WTC11 (cell line): ENCODE data around the gene TAS2R41. TPM values are rescaled to one million over a fixed set of nuclear protein-coding genes. Genes with fewer than 3 reads are reported as not detected.

Experiments
- ATAC-seq: fragments of 200-7000 bp; cut with Tn5 transposase; 2 replicates; pipeline ENCODE4 v1.10.0; 2021; ENCODE audit warnings: mild to moderate bottlenecking, moderate library complexity
- CTCF ChIA-PET: fragments of 300-600 bp; sonication (Branson Sonifier 250); formaldehyde crosslinking; loops from one replicate; lab custom pipeline; 2021; ENCODE audit warnings: antibody characterized with exemption; lab: Charles Lee
- POLR2A ChIA-PET: fragments of 350-600 bp; sonication (Branson Sonifier 250); formaldehyde crosslinking; loops from one replicate; lab custom pipeline; 2021; ENCODE audit warnings: antibody characterized with exemption; lab: Charles Lee
- DNase-seq: peaks from one replicate; pipeline ENCODE4 v3.0.0; 2021; ENCODE audit warnings: low spot score
- H3K27ac Mint-ChIP-seq: 2 replicates; pipeline ENCODE4 v1.8.0; 2021; ENCODE audit warnings: mixed read lengths
- H3K27me3 Mint-ChIP-seq: 2 replicates; pipeline ENCODE4 v1.8.0; 2021; ENCODE audit warnings: low read depth, mild to moderate bottlenecking, moderate library complexity, mixed read lengths
- H3K36me3 Mint-ChIP-seq: 2 replicates; pipeline ENCODE4 v1.8.0; 2021; ENCODE audit warnings: mixed read lengths
- H3K4me1 Mint-ChIP-seq: 2 replicates; pipeline ENCODE4 v1.8.0; 2022; ENCODE audit warnings: mixed read lengths
- H3K4me3 Mint-ChIP-seq: 2 replicates; pipeline ENCODE4 v1.8.0; 2021; ENCODE audit warnings: mild to moderate bottlenecking, moderate library complexity, mixed read lengths
- H3K9me3 Mint-ChIP-seq: 2 replicates; pipeline ENCODE4 v1.8.0; 2021; ENCODE audit warnings: mixed read lengths
- ARID4B ChIP-seq: sonication (generic); formaldehyde crosslinking; IDR thresholded peaks from 2 replicates; pipeline ENCODE4 v1.8.0; 2023; ENCODE audit warnings: missing genetic modification reagents, mild to moderate bottlenecking, borderline replicate concordance
- ATF2 ChIP-seq: sonication (generic); formaldehyde crosslinking; IDR thresholded peaks from 2 replicates; pipeline ENCODE4 v1.8.1; 2022; ENCODE audit warnings: low read depth, missing genetic modification reagents, borderline replicate concordance
- ATF3 ChIP-seq: sonication (generic); formaldehyde crosslinking; conservative IDR thresholded peaks from 2 replicates; pipeline ENCODE4 v1.8.1; 2022; ENCODE audit warnings: mild to moderate bottlenecking, missing genetic modification reagents
- CBFB ChIP-seq: sonication (generic); formaldehyde crosslinking; IDR thresholded peaks from 2 replicates; pipeline ENCODE4 v1.8.1; 2022; ENCODE audit warnings: mild to moderate bottlenecking, low read depth, missing genetic modification reagents
- ELF4 ChIP-seq: sonication (generic); formaldehyde crosslinking; IDR thresholded peaks from 2 replicates; pipeline ENCODE4 v1.8.1; 2022; ENCODE audit warnings: low read depth, mild to moderate bottlenecking, moderate library complexity, missing genetic modification reagents
- FOXP1 ChIP-seq: sonication (generic); formaldehyde crosslinking; IDR thresholded peaks from 2 replicates; pipeline ENCODE4 v1.8.0; 2022; ENCODE audit warnings: missing genetic modification reagents, mild to moderate bottlenecking, moderate library complexity, borderline replicate concordance
- HMGXB4 ChIP-seq: sonication (generic); formaldehyde crosslinking; IDR thresholded peaks from 2 replicates; pipeline ENCODE4 v1.8.1; 2023; ENCODE audit warnings: mild to moderate bottlenecking, moderate library complexity, missing genetic modification reagents
- KAT7 ChIP-seq: sonication (generic); formaldehyde crosslinking; IDR thresholded peaks from 2 replicates; pipeline ENCODE4 v1.8.1; 2023; ENCODE audit warnings: missing genetic modification reagents, mild to moderate bottlenecking, borderline replicate concordance
- PREB ChIP-seq: sonication (generic); formaldehyde crosslinking; IDR thresholded peaks from 2 replicates; pipeline ENCODE4 v1.8.1; 2022; ENCODE audit warnings: mild to moderate bottlenecking, missing genetic modification reagents, moderate library complexity, borderline replicate concordance
- RORB ChIP-seq: fragments of 250-450 bp; sonication (Bioruptor Pico); IDR thresholded peaks from 2 replicates; pipeline ENCODE4 v1.9.0; 2021; ENCODE audit warnings: mild to moderate bottlenecking
- SMAD3 ChIP-seq: sonication (generic); formaldehyde crosslinking; IDR thresholded peaks from 2 replicates; pipeline ENCODE4 v1.8.0; 2022; ENCODE audit warnings: missing genetic modification reagents, mild to moderate bottlenecking, borderline replicate concordance
- USF2 ChIP-seq: sonication (generic); formaldehyde crosslinking; IDR thresholded peaks from 2 replicates; pipeline ENCODE4 v1.8.1; 2023; ENCODE audit warnings: mild to moderate bottlenecking, missing genetic modification reagents, moderate library complexity
- ZBTB43 ChIP-seq: sonication (generic); formaldehyde crosslinking; IDR thresholded peaks from 2 replicates; pipeline ENCODE4 v1.8.1; 2023; ENCODE audit warnings: mild to moderate bottlenecking, missing genetic modification reagents
- ZNF396 ChIP-seq: fragments of 250-450 bp; sonication (Bioruptor Pico); IDR thresholded peaks from 2 replicates; pipeline ENCODE4 v1.8.0; 2021; ENCODE audit warnings: mild to moderate bottlenecking, moderate library complexity, borderline replicate concordance
- ZNF425 ChIP-seq: fragments of 250-450 bp; sonication (Bioruptor Pico); conservative IDR thresholded peaks from 2 replicates; pipeline ENCODE4 v1.9.0; 2021; ENCODE audit warnings: mild to moderate bottlenecking
- ZSCAN18 ChIP-seq: fragments of 250-450 bp; sonication (Bioruptor Pico); IDR thresholded peaks from 2 replicates; pipeline ENCODE4 v2.1.2; 2022; ENCODE audit warnings: mild to moderate bottlenecking, moderate library complexity
- total RNA-seq: library from RNA; stranded (reverse); gene quantifications from 3 replicates; pipeline ENCODE4 v1.2.3, GENCODE V29; 2021

TAS2R41 gene
- total RNA-seq, 1 experiment from 2014 or later = 0.31 TPM

- no peak for TF ChIP-seq ZSCAN18 (CRISPR knock-in tag)
Measured at GRCh38 chr7:143479055-143479766, 1.5 kb downstream of the TAS2R41 start (continued).

GRCh38 chr7:143480501-143480900, 2.8 kb downstream of the TAS2R41 start:
- Mint-ChIP-seq H3K36me3 (no peaks in the 10 kb centered on the region), H3K27ac (no peak overlapping the region), H3K4me1 (no peaks in the 10 kb centered on the region), H3K27me3 (no peaks in the 10 kb centered on the region), H3K9me3 (no peaks in the 10 kb centered on the region), H3K4me3 (no peak overlapping the region)
- CTCF ChIA-PET = no interaction called here
- POLR2A ChIA-PET = no interaction called here
- DNase-seq = no peak
- no peak for ATAC-seq
- TF ChIP-seq RORB (CRISPR knock-in tag) = no peak
- TF ChIP-seq ZNF396 (CRISPR knock-in tag) = no peak
- TF ChIP-seq ZNF425 (CRISPR knock-in tag) = no peak
- no peak for TF ChIP-seq FOXP1
- TF ChIP-seq ATF2 (CRISPR knock-in tag) = no peak
- TF ChIP-seq HMGXB4 (CRISPR knock-in tag) = no peak
- TF ChIP-seq KAT7 (CRISPR knock-in tag) = no peak
- TF ChIP-seq ARID4B (CRISPR knock-in tag) = no peak
- no peak for TF ChIP-seq ATF3 (CRISPR knock-in tag)
- no peak for TF ChIP-seq PREB
- TF ChIP-seq ZBTB43 = no peak
- TF ChIP-seq CBFB (CRISPR knock-in tag) = no peak
- no peak for TF ChIP-seq SMAD3 (CRISPR knock-in tag)
- no peak for TF ChIP-seq USF2 (CRISPR knock-in tag)
- no peak for TF ChIP-seq ELF4 (CRISPR knock-in tag)
